SH-SY5Y (cell line): Measurements from ENCODE around the gene ATP11C.

Source experiments
- GATA2 ChIP-seq: IDR thresholded peaks from 2 replicates; pipeline ENCODE4 v1.6.1; 2011; ENCODE audit warnings: mild to moderate bottlenecking, low read depth, low read length
- GATA3 ChIP-seq: IDR thresholded peaks from 2 replicates; pipeline ENCODE4 v1.6.1; 2011; ENCODE audit warnings: low read depth, mild to moderate bottlenecking, low read length, moderate library complexity

DNA sequence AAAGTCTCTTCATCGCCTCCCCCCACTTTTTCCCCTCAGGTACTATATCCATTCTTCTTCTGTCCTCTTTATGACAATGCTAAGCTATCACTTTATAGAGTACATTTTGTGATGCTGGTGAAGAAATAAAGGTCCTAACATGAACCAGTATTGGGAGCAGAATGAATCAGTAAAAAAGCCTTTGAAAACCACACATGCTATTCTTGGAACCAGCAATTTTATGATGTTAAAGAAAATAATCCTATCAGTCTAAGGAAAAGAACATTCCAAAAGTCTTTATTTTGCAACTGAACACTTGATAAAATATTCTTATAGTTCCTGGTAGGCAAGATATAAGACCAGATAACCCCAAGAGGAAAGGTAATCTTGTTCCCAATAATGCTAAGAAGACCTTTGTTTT, 117.1 kb downstream of the ATP11C start:
- no peak for TF ChIP-seq GATA3
- TF ChIP-seq GATA2 = no peak
